ENCODE results near the gene TMEM117.
A peak's percentile ranks its signal among the peaks of the same experiment; 100 is the strongest.

The TMEM117 gene

DNA sequence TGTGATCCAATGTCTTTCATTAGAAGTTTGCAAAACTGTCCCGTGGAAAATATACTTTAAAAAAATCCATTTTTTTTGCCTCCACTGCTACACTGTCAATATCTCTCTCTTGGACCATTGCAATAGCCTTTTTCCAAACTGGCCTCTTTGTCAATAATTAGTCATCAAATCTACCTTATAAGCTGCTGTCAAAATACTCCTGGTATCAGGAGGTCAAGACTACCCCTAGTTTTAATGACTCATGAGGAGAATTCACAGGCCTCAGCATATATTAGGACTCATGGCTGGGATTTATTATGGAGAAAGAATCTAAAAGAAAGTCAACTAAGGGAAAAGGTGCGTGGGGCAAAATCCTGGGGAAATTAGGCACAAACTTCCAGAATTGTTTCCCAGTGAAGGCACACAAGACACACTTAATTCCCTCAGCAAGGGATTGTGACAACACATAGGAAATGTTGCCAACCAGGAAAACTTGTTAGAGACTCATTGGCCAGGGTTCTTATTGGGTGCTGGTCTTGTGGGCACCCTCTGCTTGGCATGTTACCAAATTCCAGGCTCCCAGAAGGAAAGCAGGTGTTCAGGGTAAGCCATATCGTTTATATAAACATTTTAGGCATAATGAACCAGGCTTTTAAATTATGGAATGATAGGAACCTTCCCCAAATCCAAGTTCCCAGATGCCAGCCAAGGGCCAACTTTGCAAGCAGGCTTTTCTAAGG, 56.1 kb downstream of the TMEM117 start:
- DNase-seq: no peak

- DNase-seq: no peak
These were observed 57.8 kb downstream of the TMEM117 start for GRCh38 chr12:43893670-43894069.

DNA sequence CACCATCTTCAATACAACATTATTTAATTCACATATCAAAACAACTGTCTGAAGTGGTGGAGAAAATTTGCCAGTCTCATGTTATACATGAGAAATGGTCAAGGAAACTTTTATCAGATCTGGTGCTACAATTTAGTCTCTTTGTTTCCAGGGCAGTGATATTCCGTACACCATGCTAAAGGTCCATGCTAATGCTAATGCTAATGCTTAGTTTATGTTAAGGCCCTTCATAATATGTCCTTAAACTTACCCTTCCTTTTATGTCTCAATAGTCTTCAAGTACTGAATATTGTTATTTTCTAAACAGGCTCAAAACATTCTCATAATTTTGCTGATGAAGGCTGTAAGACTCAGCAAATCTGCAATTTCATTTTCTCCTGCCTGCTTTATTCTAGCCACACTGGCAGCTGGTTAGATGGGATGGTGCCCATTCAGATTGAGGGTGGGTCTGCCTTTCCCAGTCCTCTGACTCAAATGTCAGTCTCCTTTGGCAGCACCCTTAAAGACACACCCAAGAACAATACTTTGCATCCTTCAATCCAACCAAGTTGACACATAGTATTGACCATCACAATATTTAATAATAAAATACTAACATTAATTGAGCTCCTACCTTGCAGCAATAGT, 59.8 kb downstream of the TMEM117 start:
- no peak for DNase-seq

GRCh38 chr12:43896496-43896895, 60.6 kb downstream of the TMEM117 start:
- DNase-seq: no peak

GRCh38 chr12:43898474-43898873, 62.6 kb downstream of the TMEM117 start:
- DNase-seq: no peak

GRCh38 chr12:43899574-43899973, 63.7 kb downstream of the TMEM117 start:
- DNase-seq: no peak

DNA sequence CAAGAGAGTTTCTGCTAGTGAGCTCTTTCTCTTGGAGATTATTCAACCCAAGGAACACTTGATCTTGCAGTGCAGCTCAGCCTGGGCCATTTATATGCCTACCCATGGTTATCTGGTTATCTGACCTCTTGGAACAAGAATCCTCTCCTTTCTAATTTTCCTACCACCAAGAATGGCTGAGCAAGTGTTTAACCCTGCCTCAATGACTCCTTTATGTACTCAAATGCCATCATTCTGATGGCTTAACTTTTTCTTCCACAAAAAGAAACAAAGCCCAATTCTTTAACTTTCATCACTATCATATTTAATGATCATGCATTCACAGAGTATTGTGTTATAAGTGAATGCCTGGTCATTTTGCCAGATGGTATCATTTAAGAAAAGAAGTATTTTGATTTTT, 67.8 kb downstream of the TMEM117 start:
- DNase-seq: no peak

DNA sequence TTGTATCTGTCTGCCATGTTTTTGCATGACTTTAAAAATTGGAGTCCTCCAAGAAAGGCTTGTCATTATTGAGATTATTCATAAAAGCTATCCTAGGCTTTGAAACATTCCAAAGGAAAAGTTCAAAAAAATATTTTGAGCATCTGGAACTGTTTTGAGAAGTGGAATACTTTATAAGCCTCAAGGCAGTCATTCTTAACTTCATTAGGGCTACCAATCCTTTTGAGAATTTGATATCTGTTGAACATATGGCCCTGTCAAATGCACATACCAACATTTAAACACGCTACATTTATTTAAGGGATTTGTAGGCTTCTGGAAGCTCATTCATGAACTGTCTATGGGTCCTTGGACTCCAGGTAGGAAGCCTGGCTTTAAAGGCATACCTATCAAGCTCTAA, 77.0 kb downstream of the TMEM117 start:
- DNase-seq: no peak

DNA sequence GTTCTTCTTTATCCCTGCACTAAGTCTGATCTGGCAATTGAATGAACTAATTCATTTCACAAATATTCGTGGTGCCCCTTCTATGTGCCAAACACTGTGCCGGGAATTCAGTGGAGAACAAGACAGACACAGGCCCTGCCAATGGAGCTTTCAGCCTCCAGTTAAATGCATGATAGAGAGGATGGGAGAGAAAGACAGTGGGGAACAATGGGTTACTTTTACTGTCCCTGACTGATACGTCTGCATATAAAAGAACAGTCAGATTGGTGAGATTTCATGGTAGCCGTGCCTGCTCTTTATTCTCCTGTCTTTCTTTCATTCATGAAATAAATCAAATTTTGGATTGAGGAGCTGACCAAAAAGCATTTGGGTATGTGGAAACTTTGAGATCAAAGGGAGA, 78.5 kb downstream of the TMEM117 start:
- DNase-seq: no peak

GRCh38 chr12:43914923-43915468, 79.1 kb downstream of the TMEM117 start:
- peak; percentile 2 for DNase-seq

DNA sequence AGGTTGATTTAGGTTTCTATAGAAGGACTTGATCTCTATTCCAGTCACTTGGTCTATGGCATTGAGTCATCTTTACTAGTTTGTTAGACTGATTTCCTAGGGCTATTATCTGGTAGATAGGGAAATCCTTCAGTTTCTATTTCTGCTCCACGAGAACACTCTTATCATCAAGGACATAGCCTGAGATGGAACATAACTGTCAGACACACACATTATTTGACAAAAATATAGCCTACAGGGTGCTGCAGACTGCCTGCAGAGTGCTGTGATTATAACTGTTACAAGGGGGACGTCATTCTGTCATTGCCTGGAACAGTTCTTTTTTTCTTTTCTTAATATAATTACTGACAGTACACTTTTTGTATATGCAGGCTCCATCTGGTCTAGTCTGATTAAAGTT, 82.0 kb downstream of the TMEM117 start:
- DNase-seq: no peak

GRCh38 chr12:43921666-43922337, 85.9 kb downstream of the TMEM117 start:
- DNase-seq: no peak

- DNase-seq: no peak
These were observed 94.2 kb downstream of the TMEM117 start for GRCh38 chr12:43930032-43930431.

- no peak for DNase-seq
These were observed 95.3 kb downstream of the TMEM117 start for GRCh38 chr12:43931187-43931586.

GRCh38 chr12:43935581-43935980, 99.7 kb downstream of the TMEM117 start:
- DNase-seq: no peak

DNA sequence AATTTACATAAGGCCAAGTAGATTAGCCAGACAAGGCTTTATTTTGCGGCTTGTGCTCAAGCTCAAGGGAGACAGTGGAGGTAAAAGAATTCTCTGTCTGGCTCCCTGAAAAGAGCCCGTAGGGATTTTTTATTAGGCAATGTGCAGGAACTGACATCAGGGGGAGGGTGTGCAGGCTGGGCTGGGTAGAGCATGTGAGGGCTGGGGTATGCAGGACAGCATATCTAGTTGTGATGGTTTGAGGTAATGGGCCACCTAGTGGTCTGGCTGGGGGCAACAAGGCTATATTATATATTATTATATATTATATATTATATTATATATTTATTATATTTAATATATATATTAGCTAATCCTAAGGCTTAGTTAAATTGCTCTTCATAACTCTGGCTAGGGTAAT, 102.1 kb downstream of the TMEM117 start:
- no peak for DNase-seq

DNA sequence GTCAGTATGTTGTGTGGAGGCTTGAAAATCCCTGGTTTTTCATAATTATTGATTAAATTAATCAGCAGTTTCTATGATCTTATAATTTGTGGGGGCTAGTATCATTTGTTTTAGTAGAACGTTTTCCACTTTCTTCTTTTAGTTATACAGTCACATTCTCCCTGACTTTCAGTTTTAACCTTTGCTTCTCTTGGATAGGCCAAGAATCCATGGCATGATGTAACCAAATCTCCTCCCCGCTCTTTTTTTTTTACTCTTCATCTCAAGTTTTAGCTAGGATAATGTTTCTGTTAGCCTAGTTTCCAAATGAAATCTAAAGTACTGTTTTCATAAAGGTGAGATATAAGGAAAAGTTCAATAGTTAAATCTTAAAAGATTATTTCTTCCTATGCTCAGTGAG, 106.5 kb downstream of the TMEM117 start:
- DNase-seq: no peak

GRCh38 chr12:43945983-43946382, 110.1 kb downstream of the TMEM117 start:
- no peak for DNase-seq

DNA sequence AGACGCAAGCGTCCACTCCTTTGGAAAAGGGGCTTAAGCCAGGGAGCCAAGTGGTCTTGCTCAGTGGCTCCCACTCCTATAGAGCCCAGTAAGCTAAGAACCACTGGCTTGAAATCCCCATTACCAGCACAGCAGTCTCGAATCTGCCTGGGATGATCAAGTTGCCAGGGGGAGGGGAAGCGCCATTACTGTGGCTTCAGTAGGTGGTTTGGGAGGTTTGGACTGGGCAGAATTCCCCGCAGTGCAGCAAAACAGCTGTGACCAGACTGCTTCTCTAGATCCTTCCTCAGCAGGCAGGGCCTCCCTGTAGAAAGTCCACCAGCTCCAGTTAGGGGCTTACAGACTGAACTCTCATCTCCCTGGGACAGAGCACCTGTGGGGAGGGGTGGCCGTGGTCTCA, 115.4 kb downstream of the TMEM117 start:
- DNase-seq: no peak

GRCh38 chr12:43957732-43958372, 122.0 kb downstream of the TMEM117 start:
- peak; percentile 33 for DNase-seq

GRCh38 chr12:43964033-43964432, 128.2 kb downstream of the TMEM117 start:
- DNase-seq: no peak

DNA sequence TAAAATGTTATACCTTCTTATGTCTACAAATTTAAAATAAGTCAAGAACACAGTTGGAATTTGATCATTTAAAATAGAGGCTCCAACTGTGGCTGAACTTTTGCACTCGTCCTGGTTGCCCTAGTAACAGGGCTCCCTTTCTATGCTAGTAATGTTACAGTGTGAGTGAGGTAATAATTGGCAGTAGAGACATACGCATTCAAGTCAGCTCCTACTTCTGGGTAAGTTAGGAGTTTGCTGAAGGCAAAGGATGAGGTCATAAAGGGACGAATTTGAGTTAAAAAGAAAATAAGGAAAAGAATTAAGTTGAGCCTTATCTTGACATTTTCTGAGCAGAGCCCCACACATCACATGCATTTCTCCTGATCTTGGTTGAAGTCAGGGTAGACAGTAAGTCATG, 129.1 kb downstream of the TMEM117 start:
- DNase-seq: no peak

- DNase-seq: no peak
These were observed 130.0 kb downstream of the TMEM117 start for GRCh38 chr12:43965899-43966298.

GRCh38 chr12:43968736-43969135, 132.9 kb downstream of the TMEM117 start:
- no peak for DNase-seq
